ENCODE results near the gene DNER.

Gene DNER

GRCh38 chr2:229477269-229477755, 237.0 kb downstream of the DNER start:
- DNase-seq, result no peak

DNA sequence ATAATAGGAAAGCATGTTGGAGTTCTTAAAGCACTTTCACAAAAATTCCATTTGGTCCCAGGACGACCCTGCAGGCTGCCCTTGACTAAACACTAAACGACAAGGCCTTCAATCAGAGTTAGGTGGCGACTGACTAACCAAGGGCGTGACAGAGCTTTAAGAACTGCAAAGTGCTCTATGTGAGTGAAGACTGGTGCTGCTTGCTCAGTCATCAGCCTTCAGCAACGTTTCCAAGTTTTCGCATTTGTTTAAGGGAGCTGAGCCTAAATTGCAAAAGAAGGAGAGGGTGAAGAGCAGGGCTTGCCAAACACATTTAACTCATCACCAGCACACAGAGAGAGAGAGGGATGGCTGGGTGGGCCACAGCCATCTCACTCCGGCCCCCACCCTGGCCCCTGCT, 238.6 kb downstream of the DNER start:
- no peak for DNase-seq

- DNase-seq, result no peak
Observed at GRCh38 chr2:229474125-229474524, 240.2 kb downstream of the DNER start.

DNA sequence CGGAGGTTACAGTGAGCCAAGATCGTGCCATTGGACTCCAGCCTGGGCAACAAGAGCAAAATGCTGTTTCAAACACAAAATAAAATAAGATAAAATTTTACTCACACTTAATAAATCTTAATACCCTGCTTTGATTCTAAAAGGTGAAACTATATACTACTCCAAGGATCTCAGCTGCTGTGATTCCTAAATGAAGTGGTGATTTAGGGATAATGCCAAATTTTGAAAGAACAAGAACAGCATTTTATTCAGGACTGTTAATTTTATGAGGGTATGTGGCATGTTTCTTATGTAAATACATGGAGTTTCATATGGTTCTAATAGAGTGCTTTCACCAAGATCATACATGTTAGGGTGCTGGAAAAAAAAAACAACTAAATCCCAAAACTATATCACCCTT, 243.6 kb downstream of the DNER start:
- no peak for DNase-seq

- DNase-seq, result no peak
Observed at GRCh38 chr2:229467783-229468182, 246.6 kb downstream of the DNER start.

GRCh38 chr2:229463841-229464346, 250.5 kb downstream of the DNER start:
- DNase-seq, result no peak

DNA sequence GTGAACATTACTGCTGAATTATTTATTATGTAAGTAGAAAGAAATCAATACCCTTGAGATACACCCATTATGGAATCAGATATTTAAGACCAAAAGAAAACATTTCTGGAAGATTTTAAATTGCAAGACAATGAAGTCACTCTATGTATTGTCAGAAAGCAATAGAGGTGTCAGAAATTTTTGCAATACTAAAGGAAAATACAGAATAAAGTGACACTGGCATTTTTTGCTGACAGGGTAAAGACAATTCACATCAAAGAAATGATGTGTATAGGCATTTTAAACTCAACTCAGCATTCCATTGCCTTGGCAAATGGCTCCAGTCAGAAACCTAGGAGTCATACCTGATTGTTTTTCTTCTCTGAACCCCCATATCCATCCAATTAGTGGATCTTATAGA, 252.2 kb downstream of the DNER start:
- DNase-seq, result no peak

DNA sequence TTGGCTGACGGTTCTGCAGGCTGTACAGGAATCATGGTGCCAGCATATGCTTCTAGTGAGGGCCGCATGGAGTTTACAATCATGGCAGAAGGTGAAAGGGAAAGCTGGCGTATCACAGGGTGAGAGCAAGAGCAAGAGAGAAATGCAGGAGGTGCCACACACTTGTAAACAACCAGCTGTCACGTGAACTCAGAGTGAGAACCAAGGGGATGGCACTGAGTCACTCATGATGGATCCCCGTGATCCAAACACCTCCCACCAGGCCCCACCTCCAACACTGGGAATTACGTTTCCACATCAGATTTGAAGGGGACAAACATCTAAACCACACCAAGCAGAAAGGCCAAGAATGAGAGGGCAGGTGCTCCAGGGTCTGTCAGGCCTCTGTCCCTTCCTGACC, 258.3 kb downstream of the DNER start:
- no peak for DNase-seq

- DNase-seq, result no peak
Observed at GRCh38 chr2:229454934-229455631, 259.3 kb downstream of the DNER start.

DNA sequence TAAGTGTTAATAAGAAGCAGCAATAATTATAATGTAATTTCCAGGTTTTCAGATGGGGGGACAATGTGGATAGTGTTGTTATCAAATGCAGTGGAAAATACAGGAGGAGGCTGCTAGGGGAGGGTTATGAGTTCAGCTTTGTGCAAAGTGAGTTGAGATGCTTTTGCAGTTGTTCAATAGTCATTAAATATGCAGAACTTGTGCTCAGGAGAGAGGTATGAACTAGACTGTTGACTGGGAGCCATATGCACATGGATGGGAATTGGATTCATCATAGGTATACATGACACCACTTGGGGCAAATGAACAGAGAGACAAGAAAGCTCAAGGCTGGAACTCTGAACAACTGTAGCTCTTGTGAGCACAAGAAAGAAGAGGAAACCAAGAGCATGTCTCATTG, 261.1 kb downstream of the DNER start:
- no peak for DNase-seq

DNA sequence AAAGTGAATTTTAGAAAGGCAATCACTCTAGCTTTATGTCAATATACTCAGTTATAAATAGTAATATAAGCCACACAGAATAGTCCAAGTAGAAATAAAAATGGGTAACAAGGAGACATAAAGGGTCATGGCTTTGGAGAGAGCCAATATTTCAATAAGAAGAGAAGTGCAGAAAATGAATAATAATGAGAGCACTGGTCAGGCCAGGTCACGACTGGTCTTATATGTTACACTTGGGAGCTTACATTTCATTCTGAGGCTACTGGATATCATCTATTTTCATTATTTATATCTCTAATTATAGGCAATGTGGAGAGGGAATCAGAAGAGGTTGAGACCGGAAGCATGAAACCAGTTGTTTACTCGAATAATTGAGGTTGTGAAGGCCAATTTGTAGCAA, 262.5 kb downstream of the DNER start:
- no peak for DNase-seq

DNA sequence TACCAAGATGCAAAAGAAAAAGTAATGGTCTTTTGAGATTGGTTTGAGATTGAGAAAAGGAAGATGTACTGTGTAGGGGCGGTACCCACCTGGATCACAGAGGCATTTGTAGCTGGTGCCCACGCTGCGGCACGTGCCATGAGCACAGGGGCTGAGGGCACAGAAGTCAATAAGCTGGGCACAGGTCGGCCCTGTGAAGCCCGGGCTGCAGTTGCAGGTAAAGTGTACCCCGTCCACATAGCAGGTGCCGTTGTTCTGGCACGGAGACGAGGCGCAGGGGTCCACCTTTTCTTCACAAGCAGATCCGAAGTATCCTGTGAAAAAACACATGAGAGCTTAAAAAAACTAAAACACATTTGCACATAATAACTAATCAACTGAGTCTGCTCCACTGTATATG, 267.1 kb downstream of the DNER start:
- no peak for DNase-seq

- no peak for DNase-seq
Observed at GRCh38 chr2:229446350-229446749, 268.0 kb downstream of the DNER start.

- no peak for DNase-seq
Observed at GRCh38 chr2:229445501-229446211, 268.7 kb downstream of the DNER start.

DNA sequence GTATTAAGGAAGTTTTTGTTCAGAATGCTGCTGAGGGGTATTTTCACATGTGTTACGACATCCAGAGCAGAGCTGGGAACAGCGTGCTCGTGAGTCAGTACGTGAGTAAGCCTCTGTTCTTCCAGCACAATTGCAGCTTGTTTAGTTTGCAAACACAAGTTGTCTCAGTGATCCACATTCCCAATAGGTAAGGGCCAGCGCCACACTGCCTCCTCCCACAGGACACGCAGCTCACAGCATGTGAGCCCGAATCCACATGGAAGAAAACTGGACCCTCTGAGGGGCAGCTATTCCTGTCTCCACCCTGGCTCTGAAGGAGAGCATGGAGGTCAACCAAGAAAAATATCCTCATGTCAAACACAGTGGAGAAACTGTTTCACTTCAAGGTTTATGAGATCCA, 269.3 kb downstream of the DNER start:
- no peak for DNase-seq

- no peak for DNase-seq
Observed at GRCh38 chr2:229443546-229444268, 270.6 kb downstream of the DNER start.

DNA sequence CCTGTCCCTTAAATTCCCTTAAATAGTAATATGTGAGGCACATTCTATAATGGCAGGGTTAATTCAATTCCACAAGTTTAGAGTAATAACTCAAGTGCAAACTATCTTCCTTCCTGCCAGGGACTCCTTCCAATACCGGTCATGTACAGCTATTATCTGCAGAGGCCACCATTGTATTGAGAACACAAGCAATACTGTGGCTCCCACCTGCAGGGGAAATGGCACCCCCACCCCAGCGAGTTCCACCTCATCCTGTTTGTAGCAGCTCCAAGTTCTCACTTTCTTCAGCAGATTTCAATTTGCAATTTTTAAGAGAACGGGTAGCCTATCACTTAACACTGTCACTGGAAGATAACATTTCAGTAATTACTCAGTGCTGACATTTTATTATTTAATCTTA, 271.2 kb downstream of the DNER start:
- DNase-seq, result no peak

DNA sequence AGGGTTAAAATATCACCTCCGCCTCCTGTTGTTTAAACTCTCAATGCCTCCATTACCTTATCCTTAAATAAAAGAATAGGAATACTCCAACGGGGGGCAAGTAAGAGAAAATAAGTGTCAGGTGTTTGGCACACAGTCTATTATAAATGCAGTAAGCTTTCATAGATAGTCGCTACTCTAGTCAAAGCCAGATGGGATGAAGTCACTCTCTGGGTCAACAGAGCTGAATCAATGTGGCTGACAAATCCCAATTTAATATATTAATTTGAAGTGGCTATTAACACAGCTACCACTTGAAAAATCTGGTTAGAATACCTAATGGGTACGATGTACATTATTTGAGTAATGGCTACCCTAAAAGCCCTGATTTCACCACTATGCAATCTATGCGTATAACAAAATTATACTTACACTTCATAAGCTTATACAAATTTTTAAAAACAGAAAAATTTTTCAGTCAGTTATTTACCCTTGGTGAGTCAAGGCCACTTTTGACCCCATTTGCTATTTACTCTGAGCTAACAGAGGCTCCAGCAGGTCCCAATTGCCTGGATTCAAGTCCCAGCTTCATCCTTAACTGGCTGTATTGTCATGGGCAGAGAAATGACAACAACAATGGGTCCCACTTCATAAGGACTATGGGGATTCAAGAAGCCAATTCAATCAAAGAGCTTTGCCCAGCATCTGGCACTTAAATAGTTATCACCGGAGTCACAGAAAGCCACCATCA, 275.8 kb downstream of the DNER start:
- no peak for DNase-seq

DNA sequence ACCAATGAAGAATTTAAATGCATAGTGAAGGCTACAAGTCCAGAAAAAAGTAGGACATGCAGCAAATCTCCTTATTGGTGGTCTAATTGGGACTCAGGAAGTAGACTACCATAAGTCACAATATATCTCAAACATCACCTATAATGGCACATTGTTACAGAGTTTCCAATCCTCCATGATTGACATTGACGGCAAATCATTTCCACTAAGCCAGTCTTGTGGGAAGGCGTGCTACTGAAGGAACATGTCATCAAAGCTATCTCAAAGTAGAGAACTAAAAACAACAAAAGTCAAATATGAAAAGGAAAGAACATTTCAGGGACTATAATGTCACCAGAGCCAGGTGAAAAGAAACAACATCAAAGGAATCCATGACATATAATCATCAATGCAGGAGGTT, 276.9 kb downstream of the DNER start:
- no peak for DNase-seq

DNA sequence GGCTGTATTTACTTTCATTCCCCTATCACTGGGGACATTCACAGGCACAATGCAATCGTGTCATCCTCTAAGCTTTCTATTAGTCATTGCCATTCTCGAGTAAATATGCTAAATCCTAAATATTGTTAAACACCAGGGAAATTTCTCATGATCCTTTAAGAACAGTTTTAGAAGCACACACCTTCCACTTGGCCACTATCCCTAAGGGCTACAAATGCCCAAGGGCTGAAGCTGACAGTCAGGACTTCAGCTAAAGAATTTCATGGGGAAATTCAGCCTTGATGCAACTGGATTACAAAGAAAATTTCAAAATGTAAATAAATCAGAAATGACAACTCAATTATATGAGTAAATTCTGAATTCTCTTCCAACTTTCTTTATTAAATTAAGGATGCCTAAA, 280.2 kb downstream of the DNER start:
- no peak for DNase-seq

DNA sequence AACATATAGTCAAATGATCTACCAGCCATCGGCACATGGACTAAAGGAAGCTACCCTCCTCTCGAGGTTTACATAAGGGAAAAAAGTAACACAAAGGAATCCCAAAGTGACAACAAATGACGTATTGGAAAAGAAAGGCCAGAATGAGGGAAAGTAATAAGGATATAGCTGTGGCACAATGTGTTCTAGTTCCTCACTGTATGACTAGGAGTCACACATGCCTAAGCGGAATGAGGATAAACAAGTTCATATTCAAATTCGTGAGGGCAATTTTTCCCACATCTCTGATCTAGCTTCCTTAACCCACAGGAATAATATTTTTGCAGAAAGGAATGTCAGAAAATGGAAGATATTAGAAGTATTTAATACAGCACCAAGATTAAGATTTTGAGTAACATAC, 281.0 kb downstream of the DNER start:
- DNase-seq, result no peak

GRCh38 chr2:229431327-229431954, 282.9 kb downstream of the DNER start:
- no peak for DNase-seq

GRCh38 chr2:229429589-229429988, 284.8 kb downstream of the DNER start:
- no peak for DNase-seq
